ENCODE measurements around the gene TRIM23.

TRIM23 gene

DNA sequence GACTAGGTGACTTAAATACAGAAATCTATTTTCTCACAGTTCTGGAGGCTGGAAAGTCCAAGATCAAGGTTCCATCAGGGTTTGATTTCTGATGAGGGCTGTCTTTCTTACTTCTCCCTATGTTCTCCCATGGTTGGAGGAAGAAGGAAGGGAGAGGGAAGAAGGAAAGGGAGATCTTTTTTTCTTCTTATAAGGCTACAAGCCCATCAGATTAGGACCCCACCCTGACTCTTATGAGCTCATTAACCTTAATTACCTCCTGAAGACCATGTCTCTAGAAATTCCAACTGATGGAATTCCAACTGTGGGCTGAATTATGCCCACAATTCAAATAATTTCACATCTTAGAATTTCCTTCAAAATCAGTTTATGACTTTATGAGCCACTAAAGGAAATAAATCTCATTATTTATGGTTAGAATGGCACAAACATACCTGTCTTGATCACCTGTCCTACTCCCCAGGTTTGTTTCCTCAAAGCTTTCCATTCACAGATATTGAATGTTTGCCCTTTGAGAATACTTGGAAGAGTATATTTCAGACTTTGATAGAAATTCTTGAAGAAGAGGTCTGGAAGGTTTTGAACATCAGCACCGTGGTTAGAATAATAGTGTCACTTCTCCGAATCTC lies 53.4 kb downstream of the TRIM23 start:
- no peak for DNase-seq (ENCODE audit: low read depth)
- no peak overlapping the region for H3K4me3 ChIP-seq (ENCODE audit: control insufficient read depth, low read depth, low read length)
- TF ChIP-seq, protein P1, sequence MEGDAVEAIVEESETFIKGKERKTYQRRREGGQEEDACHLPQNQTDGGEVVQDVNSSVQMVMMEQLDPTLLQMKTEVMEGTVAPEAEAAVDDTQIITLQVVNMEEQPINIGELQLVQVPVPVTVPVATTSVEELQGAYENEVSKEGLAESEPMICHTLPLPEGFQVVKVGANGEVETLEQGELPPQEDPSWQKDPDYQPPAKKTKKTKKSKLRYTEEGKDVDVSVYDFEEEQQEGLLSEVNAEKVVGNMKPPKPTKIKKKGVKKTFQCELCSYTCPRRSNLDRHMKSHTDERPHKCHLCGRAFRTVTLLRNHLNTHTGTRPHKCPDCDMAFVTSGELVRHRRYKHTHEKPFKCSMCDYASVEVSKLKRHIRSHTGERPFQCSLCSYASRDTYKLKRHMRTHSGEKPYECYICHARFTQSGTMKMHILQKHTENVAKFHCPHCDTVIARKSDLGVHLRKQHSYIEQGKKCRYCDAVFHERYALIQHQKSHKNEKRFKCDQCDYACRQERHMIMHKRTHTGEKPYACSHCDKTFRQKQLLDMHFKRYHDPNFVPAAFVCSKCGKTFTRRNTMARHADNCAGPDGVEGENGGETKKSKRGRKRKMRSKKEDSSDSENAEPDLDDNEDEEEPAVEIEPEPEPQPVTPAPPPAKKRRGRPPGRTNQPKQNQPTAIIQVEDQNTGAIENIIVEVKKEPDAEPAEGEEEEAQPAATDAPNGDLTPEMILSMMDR (IDR thresholded peaks at IDR 0.05; ENCODE audit: control insufficient read depth, insufficient read depth, low read depth, low read length, missing control alignments), result no peak

- H3K4me3 ChIP-seq (ENCODE audit: control insufficient read depth, low read depth, low read length), result no peak overlapping the region
- no peak for DNase-seq (ENCODE audit: low read depth)
- TF ChIP-seq, protein P1 (IDR thresholded peaks at IDR 0.05; ENCODE audit: control insufficient read depth, insufficient read depth, low read depth, low read length, missing control alignments), result no peak
These were observed 57.6 kb downstream of the TRIM23 start for GRCh38 chr5:65566505-65566904.

DNA sequence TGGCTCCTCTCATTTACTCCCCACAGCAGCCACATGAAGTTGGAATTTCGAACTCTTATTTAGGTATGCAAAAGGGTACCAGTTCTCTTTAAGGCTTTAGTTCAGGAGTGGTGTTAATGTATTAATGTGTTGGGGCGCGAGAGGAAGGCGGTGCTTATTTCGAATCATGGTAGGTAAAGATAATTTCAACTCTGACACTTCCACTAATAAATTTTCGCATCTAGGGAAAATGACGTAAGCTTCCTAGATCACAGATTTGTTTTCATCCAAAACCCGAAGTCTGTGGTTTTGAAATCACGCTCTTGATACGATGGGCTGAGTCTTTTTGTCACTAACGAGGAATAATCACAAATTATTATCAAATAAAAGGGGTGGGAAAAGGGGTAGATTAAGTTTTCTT lies 60.4 kb downstream of the TRIM23 start:
- TF ChIP-seq, protein P1 (IDR thresholded peaks at IDR 0.05; ENCODE audit: control insufficient read depth, insufficient read depth, low read depth, low read length, missing control alignments), result no peak
- peak overlapping the region; percentile 86 for H3K4me3 ChIP-seq (ENCODE audit: control insufficient read depth, low read depth, low read length)
- no peak for DNase-seq (ENCODE audit: low read depth)

DNA sequence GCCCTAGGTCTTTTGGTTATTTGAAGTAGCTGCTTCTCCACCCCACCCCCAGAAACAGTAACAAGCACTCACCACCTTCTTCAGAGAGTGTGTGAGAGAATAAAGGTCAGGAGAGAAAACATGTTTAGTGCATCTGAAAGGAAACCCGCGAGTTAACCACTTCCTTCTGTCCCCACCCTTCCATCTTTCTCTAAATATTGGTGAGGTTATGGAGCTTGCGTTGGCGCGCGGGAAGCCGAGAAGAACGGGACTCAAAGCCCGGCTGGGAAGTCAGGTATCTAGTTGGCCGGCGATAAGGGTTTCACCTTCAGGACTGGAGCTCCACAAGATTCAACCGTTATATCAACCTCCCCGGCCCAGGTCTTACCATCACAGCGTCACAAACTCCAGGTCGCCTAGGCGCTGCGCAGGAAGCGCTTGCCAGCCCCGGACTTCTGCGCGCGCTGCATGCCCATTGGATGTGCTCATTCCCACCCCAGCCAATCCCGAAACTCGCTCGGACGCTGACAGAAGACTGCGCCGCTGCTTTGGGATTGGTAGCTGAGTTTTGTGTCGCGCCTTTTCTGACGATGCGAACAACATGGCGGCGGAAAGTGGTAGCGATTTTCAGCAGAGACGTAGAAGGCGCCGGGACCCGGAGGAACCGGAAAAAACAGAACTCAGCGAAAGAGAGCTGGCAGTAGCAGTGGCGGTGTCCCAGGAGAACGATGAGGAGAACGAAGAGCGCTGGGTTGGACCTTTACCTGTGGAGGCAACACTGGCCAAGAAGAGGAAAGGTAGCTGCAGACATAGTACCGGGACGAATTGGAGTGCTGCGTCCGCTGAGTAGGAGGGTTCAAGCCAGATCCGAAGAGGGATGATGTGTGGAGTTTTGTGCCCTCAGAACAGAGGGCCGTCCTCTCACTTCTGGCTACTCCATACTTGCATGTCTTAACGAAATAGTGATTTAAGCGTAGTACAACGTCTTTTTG lies 61.1 kb downstream of the TRIM23 start, which contains the start of the genes CENPK and PPWD1:
TSS of gene CENPK (minus strand) at position 438 of the 971 bp plus-strand sequence. CDS start 8,261 bp downstream, outside the sequence.
TSS of gene PPWD1 (plus strand) at position 566 of the 971 bp plus-strand sequence. CDS start at position 581, 15 bp downstream.
- TF ChIP-seq, protein P1 (IDR thresholded peaks at IDR 0.05; ENCODE audit: control insufficient read depth, insufficient read depth, low read depth, low read length, missing control alignments), result no peak
- H3K4me3 ChIP-seq (ENCODE audit: control insufficient read depth, low read depth, low read length), result peak within 1 kb of the TSS; percentile 86
- DNase-seq (ENCODE audit: low read depth), result peak; percentile 61

GRCh38 chr5:65556718-65557117 lies 67.4 kb downstream of the TRIM23 start:
- DNase-seq (ENCODE audit: low read depth), result no peak
- no peak overlapping the region for H3K4me3 ChIP-seq (ENCODE audit: control insufficient read depth, low read depth, low read length)
- TF ChIP-seq, protein P1 (IDR thresholded peaks at IDR 0.05; ENCODE audit: control insufficient read depth, insufficient read depth, low read depth, low read length, missing control alignments), result no peak

DNA sequence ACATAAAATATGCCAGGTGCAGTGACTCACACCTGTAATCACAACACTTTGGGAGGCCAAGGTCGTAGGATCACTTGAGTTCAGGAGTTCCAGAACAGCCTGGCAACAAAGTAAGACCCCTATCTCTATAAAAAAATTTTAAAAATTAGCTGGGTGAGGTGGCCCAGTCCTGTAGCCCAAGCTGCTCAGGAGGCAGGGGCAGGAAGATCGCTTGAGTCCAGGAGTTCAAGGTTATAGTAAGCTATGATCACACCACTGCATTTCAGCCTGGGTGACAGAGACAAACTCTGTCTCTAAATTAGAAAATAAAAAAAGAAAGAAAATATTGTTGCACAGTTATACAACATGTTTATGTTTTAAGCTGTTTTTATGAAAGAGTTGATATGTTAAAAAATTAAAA lies 68.0 kb downstream of the TRIM23 start:
- no peak for DNase-seq (ENCODE audit: low read depth)
- no peak overlapping the region for H3K4me3 ChIP-seq (ENCODE audit: control insufficient read depth, low read depth, low read length)
- TF ChIP-seq, protein P1 (IDR thresholded peaks at IDR 0.05; ENCODE audit: control insufficient read depth, insufficient read depth, low read depth, low read length, missing control alignments), result no peak

Data from AG09309 (cell line).